ENCODE data around the gene GPX6.

DNA sequence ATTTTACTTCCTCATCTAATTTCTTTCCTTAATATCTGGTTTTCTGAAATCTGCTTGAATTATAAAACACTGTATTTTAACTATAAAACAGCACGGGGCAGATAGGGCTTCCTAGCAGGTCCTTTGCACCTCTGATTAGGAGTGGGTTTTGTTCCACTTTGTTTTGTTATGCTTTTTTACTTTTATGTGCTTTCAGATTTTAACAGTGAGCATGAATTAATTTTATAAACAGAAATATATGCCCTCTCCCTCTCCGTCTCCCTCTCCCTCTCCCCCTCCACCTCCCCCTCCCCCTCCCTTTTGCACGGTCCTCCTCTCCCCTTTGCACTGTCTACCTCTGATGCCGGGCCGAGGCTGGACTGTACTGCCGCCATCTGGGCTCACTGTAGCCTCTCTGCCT lies 14.3 kb downstream of the GPX6 start:
- TF ChIP-seq, protein P1, sequence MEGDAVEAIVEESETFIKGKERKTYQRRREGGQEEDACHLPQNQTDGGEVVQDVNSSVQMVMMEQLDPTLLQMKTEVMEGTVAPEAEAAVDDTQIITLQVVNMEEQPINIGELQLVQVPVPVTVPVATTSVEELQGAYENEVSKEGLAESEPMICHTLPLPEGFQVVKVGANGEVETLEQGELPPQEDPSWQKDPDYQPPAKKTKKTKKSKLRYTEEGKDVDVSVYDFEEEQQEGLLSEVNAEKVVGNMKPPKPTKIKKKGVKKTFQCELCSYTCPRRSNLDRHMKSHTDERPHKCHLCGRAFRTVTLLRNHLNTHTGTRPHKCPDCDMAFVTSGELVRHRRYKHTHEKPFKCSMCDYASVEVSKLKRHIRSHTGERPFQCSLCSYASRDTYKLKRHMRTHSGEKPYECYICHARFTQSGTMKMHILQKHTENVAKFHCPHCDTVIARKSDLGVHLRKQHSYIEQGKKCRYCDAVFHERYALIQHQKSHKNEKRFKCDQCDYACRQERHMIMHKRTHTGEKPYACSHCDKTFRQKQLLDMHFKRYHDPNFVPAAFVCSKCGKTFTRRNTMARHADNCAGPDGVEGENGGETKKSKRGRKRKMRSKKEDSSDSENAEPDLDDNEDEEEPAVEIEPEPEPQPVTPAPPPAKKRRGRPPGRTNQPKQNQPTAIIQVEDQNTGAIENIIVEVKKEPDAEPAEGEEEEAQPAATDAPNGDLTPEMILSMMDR (IDR thresholded peaks at IDR 0.05) = no peak
- no peak for TF ChIP-seq ZFX (IDR thresholded peaks at IDR 0.05; ENCODE audit: borderline replicate concordance)
